ENCODE data around the gene CD79A.
A peak's percentile ranks its signal among the peaks of the same experiment; 100 is the strongest.

Gene CD79A

GRCh38 chr19:41879670-41880328 lies 2.7 kb downstream of the CD79A start:
- no peak for TF ChIP-seq CTCF (IDR thresholded peaks at IDR 0.05)
- no peak for TF ChIP-seq ZFX (IDR thresholded peaks at IDR 0.05; ENCODE audit: borderline replicate concordance)
- no peak overlapping the region for H3K27ac ChIP-seq

- TF ChIP-seq ZFX (IDR thresholded peaks at IDR 0.05; ENCODE audit: borderline replicate concordance): no peak
- no peak overlapping the region for H3K27ac ChIP-seq
These were observed 3.2 kb downstream of the CD79A start for GRCh38 chr19:41880329-41880708.

- 0 out of 2 replicates have a peak within 1 kb of the TSS, but pooled peaks have one; percentile 41 for H3K27ac ChIP-seq
- TF ChIP-seq ZFX (IDR thresholded peaks at IDR 0.05; ENCODE audit: borderline replicate concordance) (no peak), CTCF (IDR thresholded peaks at IDR 0.05) (no peak)
These were observed 5.7 kb downstream of the CD79A start, which contains the start of gene ARHGEF1 for GRCh38 chr19:41882568-41883462. Gene ARHGEF1, plus strand, starts transcription at chr19:41883184. Its CDS starts 4,899 bp downstream, at chr19:41888083.

- 0 out of 2 replicates have a peak overlapping the region, but pooled peaks have one; percentile 41 for H3K27ac ChIP-seq
- TF ChIP-seq CTCF (IDR thresholded peaks at IDR 0.05): no peak
- TF ChIP-seq ZFX (IDR thresholded peaks at IDR 0.05; ENCODE audit: borderline replicate concordance): no peak
These were observed 6.4 kb downstream of the CD79A start for GRCh38 chr19:41883463-41883820.

GRCh38 chr19:41883821-41884733 lies 7.0 kb downstream of the CD79A start:
- H3K27ac ChIP-seq: peak overlapping the region; percentile 41; the same call in 1 of the 2 replicates
- TF ChIP-seq CTCF (IDR thresholded peaks at IDR 0.05) (no peak), ZFX (IDR thresholded peaks at IDR 0.05; ENCODE audit: borderline replicate concordance) (no peak)

- TF ChIP-seq ZFX (IDR thresholded peaks at IDR 0.05; ENCODE audit: borderline replicate concordance) (no peak), CTCF (IDR thresholded peaks at IDR 0.05) (no peak)
- no peak overlapping the region for H3K27ac ChIP-seq
These were observed 10.0 kb downstream of the CD79A start for GRCh38 chr19:41886761-41887710.
